IMR-90 (cell line): ENCODE results near the gene ATP1B1. TPM values are rescaled to one million over a fixed set of nuclear protein-coding genes. Genes with fewer than 3 reads are reported as not detected.

Experiments used
- ATAC-seq: fragments of 200-7000 bp; cut with Tn5 transposase; 2 replicates; pipeline ENCODE4 v1.9.1; 2020; ENCODE audit warnings: low read depth, mild to moderate bottlenecking, moderate library complexity
- BruUV-seq: library from RNA; stranded (reverse); fragments of 400-500 nt; replicated peaks from 2 replicates; lab custom pipeline; 2021; lab: Mats Ljungman, UMichigan
- CTCF ChIA-PET: fragments of 300-600 bp; formaldehyde crosslinking; extraction: SDS; loops from one replicate; lab custom pipeline; 2021; ENCODE audit warnings: antibody characterized with exemption; lab: Yijun Ruan, JAX
- POLR2A ChIA-PET: fragments of 300-600 bp; sonication (Branson Sonifier 250); formaldehyde crosslinking; loops from one replicate; lab custom pipeline; 2022; ENCODE audit warnings: antibody characterized with exemption; ENCODE audit not compliant: unreplicated experiment; lab: Charles Lee
- DNase-seq: peaks from one replicate; pipeline ENCODE4 v3.0.0; 2013
- H2AFZ ChIP-seq: replicated peaks from 2 replicates; pipeline ENCODE3; 2013; ENCODE audit warnings: low read length, mild to moderate bottlenecking; ENCODE audit not compliant: poor library complexity
- H2AK5ac ChIP-seq: 2 replicates; pipeline ENCODE4 v1.6.1; 2013; ENCODE audit warnings: low read depth, low read length, inconsistent platforms
- H2AK9ac ChIP-seq: replicated peaks from 2 replicates; pipeline ENCODE3; 2013; ENCODE audit warnings: mild to moderate bottlenecking, low read depth, low read length, moderate library complexity; ENCODE audit not compliant: poor library complexity
- H2BK120ac ChIP-seq: 2 replicates; pipeline ENCODE4 v1.6.1; 2013; ENCODE audit warnings: low read depth, low read length, inconsistent platforms
- H2BK15ac ChIP-seq: 3 replicates; pipeline ENCODE4 v1.6.1; 2013; ENCODE audit warnings: low read depth, low read length, inconsistent platforms
- H2BK20ac ChIP-seq: 2 replicates; pipeline ENCODE4 v1.6.1; 2013; ENCODE audit warnings: low read depth, mild to moderate bottlenecking, inconsistent platforms, low read length, moderate library complexity
- H2BK5ac ChIP-seq: 2 replicates; pipeline ENCODE4 v1.6.1; 2013; ENCODE audit warnings: mild to moderate bottlenecking, low read depth, low read length, inconsistent platforms; ENCODE audit not compliant: poor library complexity, severe bottlenecking
- H3K14ac ChIP-seq: replicated peaks from 2 replicates; pipeline ENCODE4 v1.6.1; 2013; ENCODE audit warnings: low read depth, low read length, inconsistent platforms
- H3K18ac ChIP-seq: 2 replicates; pipeline ENCODE4 v1.6.1; 2013; ENCODE audit warnings: low read depth, low read length, control low read depth
- H3K23ac ChIP-seq: 2 replicates; pipeline ENCODE4 v1.6.1; 2013; ENCODE audit warnings: low read depth, low read length, inconsistent platforms
- H3K27ac ChIP-seq: 2 replicates; pipeline ENCODE4 v1.5.1; 2013; ENCODE audit warnings: mild to moderate bottlenecking, control low read depth, low read length; ENCODE audit not compliant: insufficient read depth
- H3K27me3 ChIP-seq: 2 replicates; pipeline ENCODE4 v1.6.1; 2013; ENCODE audit warnings: low read length; ENCODE audit not compliant: control insufficient read depth, insufficient read depth
- H3K36me3 ChIP-seq: 2 replicates; pipeline ENCODE4 v1.6.1; 2013; ENCODE audit warnings: low read length, mixed read lengths; ENCODE audit not compliant: control insufficient read depth, insufficient read depth
- H3K4ac ChIP-seq: 2 replicates; pipeline ENCODE4 v1.6.1; 2013; ENCODE audit warnings: low read depth, low read length, inconsistent platforms
- H3K4me1 ChIP-seq: 2 replicates; pipeline ENCODE4 v1.6.1; 2013; ENCODE audit warnings: low read length, mixed read lengths; ENCODE audit not compliant: control insufficient read depth, insufficient read depth
- H3K4me2 ChIP-seq: 2 replicates; pipeline ENCODE4 v1.6.1; 2013; ENCODE audit warnings: low read depth, mild to moderate bottlenecking, control low read depth, low read length, moderate library complexity
- H3K4me3 ChIP-seq: 2 replicates; pipeline ENCODE4 v1.5.1; 2013; ENCODE audit warnings: low read depth, mild to moderate bottlenecking, control low read depth, low read length, moderate library complexity; ENCODE audit not compliant: insufficient read depth
- H3K56ac ChIP-seq: 2 replicates; pipeline ENCODE4 v1.6.1; 2013; ENCODE audit warnings: low read length, inconsistent platforms; ENCODE audit not compliant: insufficient read depth; ENCODE audit errors: extremely low read depth
- H3K79me1 ChIP-seq, 2 experiments: 2 replicates each; pipeline ENCODE4 v1.6.1; 2013; ENCODE audit warnings: low read length in 2 of 2, inconsistent platforms in 1 of 2, low read depth in 1 of 2
- H3K9ac ChIP-seq: 2 replicates; pipeline ENCODE4 v1.6.1; 2013; ENCODE audit warnings: low read depth, low read length, control low read depth
- H3K9me1 ChIP-seq: 2 replicates; pipeline ENCODE4 v1.6.1; 2013; ENCODE audit warnings: low read length, inconsistent platforms; ENCODE audit not compliant: insufficient read depth
- H3K9me3 ChIP-seq: 2 replicates; pipeline ENCODE4 v1.6.1; 2013; ENCODE audit warnings: low read length; ENCODE audit not compliant: control insufficient read depth, insufficient read depth
- H4K20me1 ChIP-seq: 2 replicates; pipeline ENCODE4 v1.6.1; 2013; ENCODE audit warnings: low read length, inconsistent platforms; ENCODE audit not compliant: insufficient read depth
- H4K5ac ChIP-seq: 2 replicates; pipeline ENCODE4 v1.6.1; 2013; ENCODE audit warnings: mild to moderate bottlenecking, low read depth, low read length, control low read depth
- H4K8ac ChIP-seq, 2 experiments: 2 replicates each; pipeline ENCODE4 v1.6.1; 2013; ENCODE audit warnings: low read depth in 2 of 2, low read length in 2 of 2, control low read depth in 1 of 2, inconsistent platforms in 1 of 2
- H4K91ac ChIP-seq: 2 replicates; pipeline ENCODE4 v1.6.1; 2013; ENCODE audit warnings: low read depth, low read length, inconsistent platforms; ENCODE audit not compliant: insufficient read depth
- FOS ChIP-seq: fragments of 150-350 bp; IDR thresholded peaks from 2 replicates; pipeline ENCODE4 v1.6.1; 2016; ENCODE audit warnings: low read depth, low read length
- POLR2A ChIP-seq: IDR thresholded peaks from 2 replicates; pipeline ENCODE4 v1.6.1; 2012; ENCODE audit warnings: mild to moderate bottlenecking, low read depth, low read length
- USF2 ChIP-seq: fragments of 150-350 bp; IDR thresholded peaks from 2 replicates; pipeline ENCODE4 v1.6.1; 2017; ENCODE audit warnings: mild to moderate bottlenecking, antibody characterized with exemption, low read length, low read depth
- WGBS, 2 experiments: methylation state at CpG; one replicate each; pipeline versions ENCODE4 v1.1.5 to v1.1.7; 2013; ENCODE audit warnings: missing lambda C conversion rate in 2 of 2; ENCODE audit not compliant: insufficient read length in 1 of 2; ENCODE audit errors: extremely low coverage in 2 of 2; 5-methylcytosine and 5-hydroxymethylcytosine counted together
- dilution Hi-C: fragments of 300-500 bp; cut with HindIII; formaldehyde crosslinking; loops from one replicate; pipeline ENCODE4 v1.14.3; 2018; ENCODE audit warnings: low sequenced_read_pairs; ENCODE audit not compliant: unreplicated experiment
- in situ Hi-C: fragments of 300-500 bp; cut with MboI; formaldehyde crosslinking; loops from 3 replicates; pipeline ENCODE4 v1.14.3; 2019; ENCODE audit warnings: low sequenced_read_pairs, inconsistent platforms, mixed read lengths
- intact Hi-C: fragments of 100-400 bp; cut with micrococcal nuclease; formaldehyde crosslinking; loops from 2 replicates; pipeline ENCODE4 v1.10.0; 2022
- polyA plus RNA-seq, 3 experiments: library from polyadenylated mRNA; depleted of rRNA; stranded (reverse); fragments of >200 nt; gene quantifications; 2 replicates each; pipeline ENCODE4 v1.2.3, GENCODE V29; 2012; ENCODE audit warnings: low replicate concordance in 1 of 3
- total RNA-seq: library from RNA; depleted of rRNA; stranded (reverse); fragments of >200 nt; gene quantifications from 2 replicates; pipeline ENCODE4 v1.2.3, GENCODE V29; 2012

The ATP1B1 gene
- total and polyA plus RNA-seq, 2 of the 4 experiments (the other 2 are of a cell fraction), result 14.5 to 22.1 TPM

GRCh38 chr1:169119405-169119804, 12.9 kb downstream of the ATP1B1 start:
- ChIA-PET CTCF (interaction anchor here (1.8 kb wide), 1 partner anchor 229 kb away, joined by 7 read pairs; no protein-coding TSS in a partner anchor), POLR2A (no interaction called here)
- no peak overlapping the region; the same call in 1 of the 2 replicates for H4K91ac ChIP-seq
- DNase-seq, result peak; percentile 80
- peaks cover 26% of the 10 kb centered on the region for H3K4me1 ChIP-seq
- ATAC-seq, result peak; percentile 61
- no peak overlapping the region for H2AK9ac ChIP-seq
- peak overlapping the region; percentile 39; the same call in 1 of the 2 replicates for H2BK20ac ChIP-seq
- TF ChIP-seq USF2 (no peak), FOS (peak; percentile 65; the same call in 1 of the 2 replicates), POLR2A (peak; percentile 9; the same call in 1 of the 2 replicates)
- peak overlapping the region; percentile 58 for H2AFZ ChIP-seq
- no peaks in the 10 kb centered on the region for H3K9me3 ChIP-seq
- no peaks in the 10 kb centered on the region for H3K27me3 ChIP-seq
- no peak overlapping the region for H3K56ac ChIP-seq
- no peak overlapping the region for H3K4me3 ChIP-seq
- H3K14ac ChIP-seq, result peak overlapping the region; percentile 59; the same call in 1 of the 2 replicates
- no TSS peak for BruUV-seq
- intact Hi-C loops (no loop called here), in situ Hi-C loops (loop anchor here (5.0 to 25.0 kb wide), 4 partner anchors 248 to 1593 kb away; partner anchors contain the start of genes BLZF1, GPR161, NME7 and SLC19A2), dilution Hi-C loops (no loop called here)
- peak overlapping the region; percentile 29; the same call in 1 of the 2 replicates for H3K23ac ChIP-seq
- no peaks in the 10 kb centered on the region; the same call in 1 of the 2 replicates for H3K36me3 ChIP-seq
- H3K18ac ChIP-seq, result no peak overlapping the region; the same call in 1 of the 2 replicates
- H2BK5ac ChIP-seq, result peak overlapping the region; percentile 65
- H3K79me1 ChIP-seq, result peaks cover 14 to 65% of the 10 kb centered on the region in 2 experiments
- WGBS, 2 experiments, result no CpG with 5 or more reads among the region's 5 CpGs
- H2BK15ac ChIP-seq, result 0 out of 3 replicates have a peak overlapping the region, but pooled peaks have one; percentile 56
- H2BK120ac ChIP-seq, result peak overlapping the region; percentile 78; the same call in 1 of the 2 replicates
- no peak overlapping the region for H3K9ac ChIP-seq
- no peak overlapping the region for H4K5ac ChIP-seq
- no peaks in the 10 kb centered on the region for H4K20me1 ChIP-seq
- H3K27ac ChIP-seq, result peak overlapping the region; percentile 2; the same call in 1 of the 2 replicates
- peak overlapping the region; percentile 28 for H3K4ac ChIP-seq
- peaks cover 31% of the 10 kb centered on the region for H3K9me1 ChIP-seq
- no peak overlapping the region for H3K4me2 ChIP-seq
- peak overlapping the region in 1 of 2 experiments; percentile 55; a peak in 2 of 4 replicates for H4K8ac ChIP-seq
- H2AK5ac ChIP-seq, result no peak overlapping the region
